ENCODE measurements around the gene MAEA.
"Not testable (repeated sequence)": the region's sequence is repeated elsewhere in the genome, so short reads cannot be mapped to it uniquely, and the experiment has no call there.

Gene MAEA

DNA sequence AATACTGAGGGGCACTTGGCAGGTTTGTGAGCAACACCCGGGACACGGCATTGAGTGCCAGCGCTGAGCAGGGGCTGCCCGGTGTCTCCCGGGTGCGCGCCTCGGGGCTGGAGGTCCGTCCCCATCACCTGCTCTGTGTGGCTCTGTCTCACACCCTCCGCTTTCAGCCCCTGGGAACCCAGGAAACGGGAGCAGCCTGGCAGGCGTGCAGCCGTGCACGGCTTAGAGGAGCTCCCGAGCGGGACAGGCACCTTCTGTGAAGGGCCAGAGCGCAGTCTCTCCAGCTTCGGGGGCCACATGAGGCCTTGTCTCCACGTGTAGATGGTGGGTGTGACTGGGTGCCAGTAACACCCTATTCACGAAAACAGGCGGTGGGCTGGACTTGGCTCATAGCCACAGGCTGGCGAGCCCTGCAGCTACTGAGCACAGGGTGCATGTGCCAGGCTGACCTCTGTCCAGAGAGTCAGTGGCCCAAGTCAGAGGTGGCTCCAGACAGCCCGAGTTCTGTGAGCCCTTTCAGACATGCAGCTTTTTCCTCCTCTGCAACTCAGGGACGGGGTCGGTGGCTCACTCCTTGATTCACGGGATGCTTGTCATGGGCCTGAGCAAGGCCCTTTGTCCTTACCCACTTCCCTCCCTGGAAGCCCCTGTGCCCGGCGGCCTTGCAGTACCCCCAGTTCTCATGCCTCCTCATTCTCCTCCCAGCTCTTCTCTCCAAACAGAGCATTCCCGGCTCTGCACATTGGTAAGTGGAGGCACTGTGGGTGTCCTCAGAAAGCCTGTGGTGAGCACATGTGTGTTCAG lies 80.8 kb downstream of the MAEA start:
- no peak overlapping the region for H3K4me3 ChIP-seq (ENCODE audit: low read length)
- DNase-seq (ENCODE audit: low read depth, low spot score) = no peak

DNA sequence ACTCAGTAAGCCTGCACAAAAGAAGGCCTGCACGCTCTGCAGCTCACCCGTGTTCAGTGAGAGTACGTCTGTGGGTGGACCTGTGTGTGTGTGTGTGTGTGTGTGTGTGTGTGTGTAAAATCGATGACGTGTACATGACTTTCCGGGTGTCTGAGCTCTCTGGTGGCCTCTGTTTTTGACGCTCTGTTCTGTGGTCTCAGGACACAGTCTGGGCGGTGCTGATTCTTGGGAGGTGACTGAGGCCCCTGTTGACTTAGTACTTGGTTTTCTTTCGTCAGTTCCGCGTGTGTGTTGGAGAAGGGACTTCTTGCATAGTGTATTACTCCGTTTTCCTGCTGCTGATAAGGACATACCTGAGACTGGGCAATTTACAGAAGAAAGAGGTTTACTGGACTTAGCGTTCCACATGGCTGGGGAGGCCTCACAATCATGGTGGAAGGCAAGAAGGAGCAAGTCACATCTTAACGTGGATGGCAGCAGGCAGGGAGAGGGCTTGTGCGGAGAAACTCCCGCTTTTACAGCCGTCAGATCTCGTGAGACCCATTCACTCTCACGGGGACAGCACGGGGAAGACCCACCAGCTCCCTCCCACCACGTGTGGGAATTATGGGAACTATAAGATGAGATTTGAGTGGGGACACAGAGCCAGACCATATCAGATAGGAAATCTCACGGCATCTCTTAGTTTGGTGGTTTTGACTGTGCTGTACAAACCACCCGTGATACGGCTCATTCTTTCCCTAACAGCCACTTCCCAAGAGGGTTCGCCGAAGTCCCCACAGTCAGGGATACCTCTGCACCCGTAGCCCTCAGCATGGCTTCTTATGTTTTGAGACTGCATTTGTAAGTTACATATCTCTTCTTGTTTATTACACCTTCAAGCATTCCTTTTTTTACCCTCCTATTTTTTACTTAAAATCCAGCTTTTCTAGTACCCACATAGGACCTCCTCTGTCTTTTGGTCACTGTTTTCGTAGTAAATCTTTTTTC lies 81.8 kb downstream of the MAEA start:
- DNase-seq (ENCODE audit: low read depth, low spot score) = no peak

GRCh38 chr4:1372576-1372975 lies 82.9 kb downstream of the MAEA start:
- not testable (repeated sequence) for H3K4me3 ChIP-seq (ENCODE audit: low read length); DNase-seq (ENCODE audit: low read depth, low spot score)

More for the DNA sequence above, 81.8 kb downstream of the MAEA start:
- H3K4me3 ChIP-seq (ENCODE audit: low read length) = no peak overlapping the region

GRCh38 chr4:1373892-1374705 lies 84.4 kb downstream of the MAEA start:
- DNase-seq (ENCODE audit: low read depth, low spot score) = no peak

GRCh38 chr4:1374706-1375045 lies 85.0 kb downstream of the MAEA start:
- no peak overlapping the region for H3K4me3 ChIP-seq (ENCODE audit: low read length)
- no peak for DNase-seq (ENCODE audit: low read depth, low spot score)

More at GRCh38 chr4:1373892-1374705, 84.4 kb downstream of the MAEA start:
- H3K4me3 ChIP-seq (ENCODE audit: low read length) = no peak overlapping the region

DNA sequence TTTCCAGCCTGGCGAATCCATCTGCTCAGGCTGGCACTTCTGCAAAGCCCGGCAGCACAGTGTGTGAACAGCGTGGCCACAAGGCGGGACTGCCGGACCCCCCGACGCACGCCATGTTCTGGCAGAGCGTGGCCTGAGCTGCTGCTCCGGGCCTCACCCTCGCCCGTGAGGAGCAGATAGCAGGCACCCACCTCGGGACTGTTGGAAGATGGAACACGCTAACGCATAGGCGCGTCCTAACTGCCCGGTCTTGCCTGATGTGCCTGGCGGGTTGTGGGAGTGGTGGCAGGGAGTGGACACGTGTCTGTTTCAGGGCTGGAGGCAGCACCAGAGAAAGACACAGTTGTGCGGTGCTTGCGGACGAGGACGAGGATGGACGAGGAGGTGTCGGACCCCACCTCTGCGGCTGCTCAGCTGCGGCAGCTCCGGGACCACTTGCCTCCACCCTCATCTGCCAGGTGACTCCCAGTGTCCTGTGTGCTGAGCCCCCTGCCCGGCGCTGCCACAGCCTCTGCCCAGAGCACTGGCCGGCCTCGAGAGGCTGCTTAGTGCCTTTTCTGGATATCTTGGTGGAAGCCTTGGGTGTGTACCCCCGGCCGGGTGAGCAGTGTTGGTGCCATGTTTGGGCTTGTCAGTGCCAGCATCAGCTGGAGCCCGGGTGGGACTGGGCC lies 85.5 kb downstream of the MAEA start:
- no peak overlapping the region for H3K4me3 ChIP-seq (ENCODE audit: low read length)

GRCh38 chr4:1375761-1376322 lies 86.2 kb downstream of the MAEA start:
- no peak for DNase-seq (ENCODE audit: low read depth, low spot score)
- no peak overlapping the region for H3K4me3 ChIP-seq (ENCODE audit: low read length)

More for the DNA sequence above, 85.5 kb downstream of the MAEA start:
- no peak for DNase-seq (ENCODE audit: low read depth, low spot score)

DNA sequence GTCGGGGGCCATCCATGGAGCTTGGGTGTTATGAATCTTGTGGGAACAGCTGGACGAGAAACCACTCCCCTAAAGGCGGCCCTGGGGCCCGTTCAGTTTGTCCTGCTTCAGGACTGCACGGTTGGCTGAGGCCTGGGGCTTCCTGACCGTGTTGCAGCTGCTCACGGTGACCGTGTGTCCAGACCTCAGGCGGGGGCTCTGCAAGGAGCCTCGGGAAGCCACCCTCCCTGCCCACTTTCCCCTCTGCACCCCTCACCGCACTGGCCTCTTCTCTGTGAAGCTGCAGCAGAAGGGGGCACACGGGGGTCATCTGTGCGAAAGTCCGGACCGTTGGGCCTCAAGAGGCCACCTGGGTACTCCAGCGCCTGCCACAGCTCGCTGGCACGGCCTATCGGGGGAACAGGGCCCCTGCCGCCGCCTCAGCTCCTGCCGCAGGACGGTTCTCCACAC lies 86.7 kb downstream of the MAEA start:
- no peak overlapping the region for H3K4me3 ChIP-seq (ENCODE audit: low read length)
- no peak for DNase-seq (ENCODE audit: low read depth, low spot score)

DNA sequence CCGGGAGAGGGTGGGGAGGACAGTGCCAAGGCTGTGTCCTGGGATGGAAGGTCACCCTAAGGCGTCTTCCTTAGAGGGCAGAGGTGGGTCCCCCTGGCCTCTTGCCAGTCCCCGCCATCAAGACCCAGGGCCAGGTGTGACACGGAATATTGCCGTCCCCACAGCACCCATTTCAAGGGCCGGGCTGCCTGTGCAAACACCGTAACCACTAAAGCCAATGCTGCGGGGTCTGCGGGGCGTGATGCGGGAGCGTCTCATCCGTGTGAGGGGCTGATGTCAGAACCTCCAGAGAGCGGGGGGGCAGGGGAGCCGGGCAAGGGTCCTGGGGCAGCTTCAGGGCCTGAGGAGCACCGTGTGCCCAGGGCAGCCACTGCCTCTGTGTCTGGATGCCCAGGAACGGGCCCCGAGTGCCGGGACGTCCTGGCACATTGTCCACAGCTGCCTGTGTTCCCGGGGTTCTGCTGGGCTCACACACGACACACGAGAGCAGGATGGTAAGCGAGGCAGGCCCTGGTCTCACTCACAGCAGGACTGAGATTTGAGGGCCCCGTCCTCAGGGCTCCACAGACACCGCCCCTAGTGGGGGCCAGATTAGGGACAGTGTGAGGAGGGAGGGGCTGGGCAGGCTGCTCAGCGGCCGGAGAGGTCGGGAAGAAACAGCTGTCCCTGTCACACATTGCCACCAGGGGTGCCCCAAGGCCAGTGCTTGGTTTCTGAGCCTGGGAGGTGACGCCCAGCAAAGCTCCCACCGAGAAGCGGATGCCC lies 87.3 kb downstream of the MAEA start:
- no peak for DNase-seq (ENCODE audit: low read depth, low spot score)
- H3K4me3 ChIP-seq (ENCODE audit: low read length) = no peak overlapping the region

DNA sequence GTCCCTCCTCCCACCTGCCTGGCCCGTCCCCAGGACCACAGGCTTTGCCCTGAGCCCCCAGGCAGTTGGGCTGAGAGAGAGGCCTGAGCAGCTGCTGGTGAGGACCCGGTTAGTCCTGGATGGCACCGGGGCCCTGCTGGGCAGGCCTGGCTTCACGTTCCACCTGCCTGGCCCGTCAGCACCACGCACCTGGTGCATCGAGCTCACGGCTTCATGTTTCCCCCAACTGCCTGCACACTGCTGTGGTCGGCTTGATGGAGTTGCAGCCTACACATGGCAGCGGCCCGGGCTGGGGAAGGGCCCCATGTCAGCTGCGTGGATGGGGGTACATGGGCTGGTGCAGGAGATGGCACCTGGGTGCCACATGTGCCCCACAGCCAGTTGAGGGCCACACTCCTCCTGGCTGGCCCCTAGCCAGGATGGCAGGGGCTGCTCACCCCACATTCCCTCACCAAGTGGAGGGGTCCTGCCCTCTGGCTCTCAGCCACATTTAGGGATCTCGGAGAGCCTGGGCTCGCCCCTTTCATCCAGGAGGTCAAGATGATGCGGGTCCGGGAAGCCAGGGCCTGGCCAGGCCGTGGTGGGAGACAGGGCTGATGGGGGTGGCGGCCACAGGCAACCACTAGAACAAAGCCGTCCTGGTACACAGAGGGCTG lies 88.0 kb downstream of the MAEA start:
- no peak for DNase-seq (ENCODE audit: low read depth, low spot score)
- no peak overlapping the region for H3K4me3 ChIP-seq (ENCODE audit: low read length)

DNA sequence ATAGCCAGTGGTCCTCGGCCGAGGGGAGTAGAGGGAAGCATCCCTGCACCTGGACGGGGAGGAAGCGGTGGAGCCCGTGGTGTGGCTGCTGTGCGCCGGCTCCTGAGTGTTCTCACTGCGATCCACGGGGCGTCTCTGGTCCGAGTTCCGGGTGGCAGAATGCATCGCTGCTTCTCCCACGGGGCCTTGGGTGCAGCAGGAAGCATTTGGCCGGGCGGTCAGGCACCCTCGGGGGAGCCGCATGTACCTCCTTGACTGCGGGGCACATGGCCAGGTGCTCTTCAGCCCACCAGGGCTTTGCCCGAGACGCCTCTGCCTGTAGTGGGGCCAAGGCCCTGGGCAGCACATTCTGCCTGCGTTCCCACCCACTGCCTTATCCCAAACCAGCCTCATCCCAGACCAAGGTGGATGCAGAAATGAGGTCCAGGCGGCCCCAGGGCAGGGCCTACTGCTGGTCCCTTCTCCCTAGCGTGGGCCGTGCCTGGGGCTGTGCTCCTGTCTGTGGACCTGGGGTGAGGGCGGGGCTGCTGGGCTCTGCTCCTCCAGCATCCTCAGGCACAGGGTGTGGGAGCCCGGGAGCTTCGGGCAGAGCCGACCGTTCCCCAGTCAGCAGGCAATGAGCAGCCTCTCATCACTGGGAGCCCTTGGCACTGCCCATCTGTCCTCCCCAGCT lies 89.0 kb downstream of the MAEA start:
- H3K4me3 ChIP-seq (ENCODE audit: low read length) = no peak overlapping the region
- no peak for DNase-seq (ENCODE audit: low read depth, low spot score)

- DNase-seq (ENCODE audit: low read depth, low spot score) = no peak
- no peak overlapping the region for H3K4me3 ChIP-seq (ENCODE audit: low read length)
Measured at GRCh38 chr4:1379351-1379781, 89.7 kb downstream of the MAEA start.

DNA sequence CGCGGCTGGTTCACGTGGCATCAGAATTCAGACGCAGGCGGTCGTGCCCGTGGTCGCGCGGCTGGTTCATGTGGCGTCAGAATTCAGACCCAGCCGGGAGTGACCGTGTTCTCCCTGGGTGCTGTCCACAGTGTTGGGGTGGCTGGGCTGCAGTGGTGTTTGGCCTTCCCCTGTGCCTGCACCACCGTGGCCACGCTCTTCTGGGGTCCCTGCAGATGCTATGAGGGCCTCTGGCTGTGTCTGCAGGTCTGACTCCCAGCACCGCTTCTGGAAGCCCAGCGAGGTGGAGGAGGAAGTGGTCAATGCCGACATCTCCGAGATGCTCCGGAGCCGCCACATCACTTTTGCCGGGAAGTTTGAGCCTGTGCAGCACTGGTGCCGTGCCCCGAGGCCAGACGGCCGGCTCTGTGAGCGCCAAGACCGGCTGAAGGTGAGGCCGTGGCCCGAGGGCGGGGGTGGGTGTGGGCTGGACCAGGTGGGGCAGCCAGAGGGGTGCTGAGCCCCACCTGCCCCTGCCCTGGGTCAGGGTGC lies 90.2 kb downstream of the MAEA start:
- H3K4me3 ChIP-seq (ENCODE audit: low read length) = no peak overlapping the region
- no peak for DNase-seq (ENCODE audit: low read depth, low spot score)

DNA sequence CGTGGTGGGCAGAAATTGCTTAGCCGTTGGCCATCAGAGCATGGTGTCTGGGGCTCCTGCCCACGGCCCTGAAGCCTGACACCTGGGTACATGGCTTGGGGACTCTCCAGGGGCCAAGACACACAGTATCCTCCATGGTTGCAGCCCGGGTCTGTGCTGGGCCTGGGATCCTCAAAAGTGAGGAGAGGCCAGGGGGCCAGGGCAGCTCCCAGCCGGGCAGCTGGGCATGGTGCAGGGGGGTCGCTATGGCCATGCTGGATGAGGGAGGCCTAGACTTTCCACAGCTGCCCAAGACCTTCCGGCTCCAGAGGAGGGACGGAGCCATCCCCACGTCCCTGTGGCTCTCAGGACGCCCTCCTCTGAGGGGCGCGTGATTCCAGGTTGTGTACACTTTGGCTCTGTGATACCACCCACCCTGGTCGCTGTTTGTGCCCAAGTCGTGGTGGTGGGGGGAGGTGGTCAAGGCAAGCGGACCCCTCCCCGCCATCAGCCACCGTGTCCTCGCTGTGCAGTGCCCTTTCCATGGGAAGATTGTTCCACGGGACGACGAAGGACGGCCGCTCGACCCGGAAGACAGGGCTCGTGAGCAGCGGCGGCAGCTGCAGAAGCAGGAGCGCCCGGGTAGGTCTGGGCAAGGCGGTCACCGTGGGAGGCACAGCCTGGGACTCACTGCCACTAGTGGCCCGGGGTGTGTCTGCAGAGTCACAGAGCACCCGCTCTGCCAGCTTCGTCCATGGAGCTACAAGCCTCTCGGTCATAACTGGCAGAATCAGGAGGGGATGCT lies 90.9 kb downstream of the MAEA start:
- no peak overlapping the region for H3K4me3 ChIP-seq (ENCODE audit: low read length)
- no peak for DNase-seq (ENCODE audit: low read depth, low spot score)

DNA sequence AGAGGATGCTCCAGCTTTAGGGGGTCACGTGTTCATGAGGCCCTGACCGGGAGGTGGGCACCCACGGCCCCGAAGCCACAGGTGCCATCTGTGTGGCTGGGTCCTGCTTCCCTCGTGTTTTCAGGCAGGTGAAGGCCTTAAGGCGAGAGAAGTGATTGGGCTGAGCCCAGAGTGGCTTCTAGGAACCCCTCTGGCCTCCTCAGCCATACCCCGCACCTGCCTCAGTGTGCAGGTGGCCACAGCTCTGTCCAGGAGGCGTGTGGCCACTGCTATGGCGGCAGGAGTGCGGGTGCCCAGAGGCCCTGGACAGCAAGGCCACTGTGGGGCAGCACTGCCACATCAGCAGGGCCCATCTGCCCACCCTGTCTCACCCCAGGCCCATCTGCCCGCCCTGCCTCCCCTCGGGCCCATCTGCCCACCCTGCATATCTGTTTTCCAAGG lies 91.5 kb downstream of the MAEA start:
- DNase-seq (ENCODE audit: low read depth, low spot score) = no peak
- H3K4me3 ChIP-seq (ENCODE audit: low read length) = no peak overlapping the region
